HG03442 (cell line): ENCODE data around the gene SLC25A34.

Experiments used
- ATAC-seq: cut with Tn5 transposase; IDR thresholded peaks from one replicate; pipeline ENCODE4 v1.9.1; 2021; ENCODE audit warnings: mild to moderate bottlenecking, moderate library complexity; ENCODE audit not compliant: unreplicated experiment

Gene SLC25A34

DNA sequence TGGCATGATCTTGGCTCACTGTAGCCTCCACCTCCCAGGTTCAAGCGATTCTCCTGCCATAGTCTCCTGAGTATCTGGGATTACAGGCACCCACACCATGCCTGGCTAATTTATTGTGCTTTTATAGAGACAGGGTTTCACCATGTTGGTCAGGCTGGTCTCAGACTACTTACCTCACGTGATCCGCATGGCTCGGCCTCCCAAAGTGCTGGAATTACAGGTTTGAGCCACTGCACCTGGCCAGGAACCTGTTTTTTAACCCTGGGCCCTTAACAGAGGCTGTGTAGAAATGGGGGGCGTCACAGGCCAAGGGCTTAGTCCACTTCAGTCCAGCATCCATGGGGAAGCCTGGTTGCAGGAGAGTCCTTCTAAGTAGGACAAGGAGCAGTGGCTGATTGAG lies 31.9 kb downstream of the SLC25A34 start:
- ATAC-seq: no peak

GRCh38 chr1:15768388-15768787 lies 32.3 kb downstream of the SLC25A34 start:
- ATAC-seq: no peak

DNA sequence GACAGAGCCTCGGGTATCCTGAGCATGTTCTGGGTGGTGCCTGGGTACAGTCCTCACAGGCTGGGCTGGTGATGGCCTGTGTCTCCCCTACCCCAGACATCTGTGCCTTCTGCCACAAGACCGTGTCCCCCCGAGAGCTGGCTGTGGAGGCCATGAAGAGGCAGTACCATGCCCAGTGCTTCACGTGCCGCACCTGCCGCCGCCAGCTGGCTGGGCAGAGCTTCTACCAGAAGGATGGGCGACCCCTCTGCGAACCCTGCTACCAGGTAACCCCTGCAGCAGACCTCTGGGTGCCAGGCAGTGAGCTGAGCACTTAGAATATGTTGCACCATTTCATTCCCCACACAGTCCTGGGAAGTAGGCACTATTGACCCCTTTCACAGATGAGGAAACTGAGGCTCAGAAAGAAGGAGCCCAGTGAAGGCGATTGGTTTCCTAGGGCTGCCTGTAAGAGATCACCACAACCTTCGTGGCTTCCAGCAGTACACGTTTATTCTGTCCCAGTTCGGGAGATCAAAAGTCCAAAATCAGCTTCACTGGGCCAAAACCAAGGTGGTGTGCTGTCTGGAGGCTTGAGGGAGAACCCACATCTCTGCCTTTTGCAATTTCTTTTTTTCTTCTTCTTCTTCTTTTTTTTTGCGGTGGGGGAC lies 34.4 kb downstream of the SLC25A34 start:
- no peak for ATAC-seq

DNA sequence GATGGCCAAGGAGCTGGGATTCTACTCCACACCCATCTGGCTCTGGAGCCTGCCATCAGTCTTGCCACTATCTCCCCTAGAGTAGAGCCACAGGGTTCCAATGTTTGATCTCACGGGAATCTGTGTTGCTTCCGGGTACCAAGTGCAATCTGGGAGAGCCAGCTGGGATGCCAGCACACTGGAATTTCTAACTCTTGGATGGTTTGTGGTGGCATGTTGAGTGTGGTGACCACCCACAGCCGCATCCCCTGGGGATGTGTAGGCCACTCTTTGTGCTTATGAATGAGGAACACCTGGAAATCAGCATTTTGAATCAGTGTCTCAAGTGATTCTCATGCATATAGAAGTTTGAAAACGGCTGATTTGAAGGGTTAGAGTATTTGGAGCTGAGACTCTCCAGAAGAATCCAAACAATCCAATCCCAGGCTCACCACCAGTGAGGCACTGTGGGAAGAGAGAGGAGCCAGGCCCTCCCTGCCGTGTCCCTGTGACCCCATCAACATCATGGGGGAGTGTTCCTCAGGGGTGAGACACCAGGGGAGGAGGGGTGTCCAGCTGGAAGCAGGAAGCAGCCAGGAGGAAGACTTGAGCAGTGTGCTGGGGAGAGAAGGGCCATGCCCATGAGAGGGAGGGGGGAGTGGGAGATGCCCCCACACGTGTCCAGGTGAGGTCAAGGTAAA lies 35.9 kb downstream of the SLC25A34 start:
- no peak for ATAC-seq

DNA sequence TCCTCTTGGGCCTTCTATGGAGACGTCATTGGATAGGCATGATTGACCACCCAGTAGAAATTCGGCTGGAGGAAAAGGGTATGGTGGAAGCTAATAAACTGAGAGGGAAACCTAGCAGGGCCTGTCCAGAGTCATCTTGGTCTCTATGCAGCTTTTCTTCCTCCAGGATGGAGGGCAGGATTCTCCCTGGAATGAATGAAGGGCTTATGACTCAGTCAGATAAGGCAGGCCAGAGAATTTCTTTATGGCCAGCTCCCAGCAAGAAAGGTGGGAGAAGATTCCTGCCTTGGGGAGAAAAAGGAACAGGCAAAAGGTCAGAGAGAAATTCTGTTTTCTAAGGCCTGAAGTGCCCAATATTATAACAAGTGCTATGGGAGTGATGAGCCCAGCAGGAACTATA lies 39.6 kb downstream of the SLC25A34 start:
- no peak for ATAC-seq

DNA sequence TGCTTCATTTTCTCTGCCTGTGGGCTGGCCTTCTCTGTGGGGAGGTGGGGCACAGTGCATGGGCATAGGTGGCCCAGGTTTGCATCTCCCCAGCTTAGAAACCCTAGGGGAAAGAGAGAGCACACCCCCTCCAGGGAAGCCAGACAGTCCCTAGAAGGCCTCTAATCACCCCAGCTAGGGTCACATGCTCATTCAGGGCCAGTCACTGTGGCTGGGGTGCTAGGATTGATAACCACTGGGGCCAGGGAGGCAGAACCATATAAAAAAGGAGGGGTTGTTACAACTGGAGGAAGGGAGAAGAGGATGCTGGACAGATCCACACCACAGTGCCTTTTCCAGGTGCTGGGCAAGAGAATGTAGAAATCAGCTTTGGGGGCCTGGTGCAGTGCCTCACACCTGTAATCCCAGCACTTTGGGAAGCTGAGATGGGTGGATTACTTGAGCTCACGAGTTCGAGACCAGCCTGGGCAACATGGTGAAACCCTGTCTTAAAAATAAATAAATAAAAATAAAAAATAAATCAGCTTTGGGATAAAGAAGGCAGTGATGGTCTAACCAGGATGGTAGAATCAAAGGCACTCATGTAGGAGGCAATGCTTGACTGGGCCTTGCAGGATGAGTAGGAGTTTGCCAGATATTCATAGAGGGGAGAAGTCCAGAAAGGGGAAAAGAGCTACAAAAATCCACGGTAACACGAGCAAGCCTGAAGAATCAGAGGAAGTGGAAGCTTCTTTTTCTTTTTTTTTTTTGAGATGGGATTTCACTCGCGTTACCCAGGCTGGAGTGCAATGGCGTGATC lies 42.0 kb downstream of the SLC25A34 start:
- ATAC-seq: no peak

DNA sequence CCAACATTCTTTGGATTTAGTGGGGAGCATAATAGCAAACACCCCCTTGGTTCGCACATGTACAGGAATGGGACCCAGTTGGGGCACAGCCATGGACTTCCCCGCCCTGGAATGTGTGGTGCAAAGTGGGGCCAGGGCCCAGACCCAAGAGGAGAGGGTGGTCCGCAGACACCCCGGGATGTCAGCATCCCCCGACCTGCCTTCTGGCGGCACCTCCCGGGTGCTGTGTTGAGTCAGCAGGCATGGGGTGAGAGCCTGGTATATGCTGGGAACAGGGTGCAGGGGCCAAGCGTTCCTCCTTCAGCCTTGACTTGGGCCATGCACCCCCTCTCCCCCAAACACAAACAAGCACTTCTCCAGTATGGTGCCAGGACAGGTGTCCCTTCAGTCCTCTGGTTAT lies 49.6 kb downstream of the SLC25A34 start:
- no peak for ATAC-seq

DNA sequence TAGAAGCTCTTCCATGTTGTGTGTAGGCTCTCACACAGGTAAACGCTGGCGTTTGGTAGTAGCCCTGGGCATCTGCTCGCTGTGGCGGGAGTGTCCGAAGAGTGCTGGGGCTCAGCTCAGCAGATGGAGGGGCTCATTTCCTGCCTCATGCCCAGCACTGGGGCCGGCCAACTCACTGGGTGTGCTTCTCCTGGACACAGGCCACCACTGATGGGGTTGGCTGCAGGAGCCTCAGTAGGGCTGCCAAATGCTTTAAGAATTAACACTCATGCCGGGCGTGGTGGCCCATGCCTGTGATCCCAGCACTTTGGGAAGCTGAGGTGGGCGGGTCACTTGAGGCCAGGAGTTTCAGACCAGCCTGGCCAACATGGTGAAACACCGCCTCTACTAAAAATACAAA lies 50.5 kb downstream of the SLC25A34 start:
- no peak for ATAC-seq

DNA sequence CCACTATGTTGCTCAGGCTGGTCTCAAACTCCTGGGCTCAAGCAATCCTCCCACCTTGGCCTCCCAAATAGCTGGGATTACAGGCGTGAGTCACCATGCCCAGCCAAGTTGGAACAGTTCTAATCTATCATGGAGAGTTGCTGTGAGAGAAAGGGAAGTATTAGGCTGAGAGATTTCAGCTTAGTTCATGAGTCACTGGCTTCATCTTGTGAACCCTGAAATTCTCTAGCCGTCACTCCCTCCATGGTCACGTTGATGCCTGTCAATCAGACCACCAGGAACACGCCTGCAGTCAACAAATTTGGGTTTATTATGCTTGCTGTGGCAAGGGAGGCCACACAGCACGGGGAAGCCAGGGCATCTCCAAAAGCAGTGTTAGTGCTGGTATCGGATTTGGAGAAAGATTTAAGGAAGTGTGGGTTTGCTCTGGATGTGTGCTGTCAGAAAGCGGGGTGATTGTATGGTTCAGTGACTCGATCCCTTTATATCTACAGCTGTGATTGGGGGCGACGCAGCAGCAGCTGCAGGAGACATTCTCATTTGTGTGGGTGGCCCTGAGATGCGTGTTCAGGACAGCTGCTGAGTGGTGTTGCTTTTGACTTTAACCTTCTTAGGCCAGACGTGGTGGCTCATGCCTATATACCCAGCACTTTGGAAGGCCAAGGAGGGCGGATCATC lies 52.7 kb downstream of the SLC25A34 start:
- no peak for ATAC-seq
